Liver (tissue), 9 donors: ENCODE results near the gene ZEB1. TPM values are rescaled to one million over a fixed set of nuclear protein-coding genes. Genes with fewer than 3 reads are reported as not detected.

ENCODE experiments used
- DNase-seq: peaks from one replicate; pipeline ENCODE4 v3.0.0-alpha.2; 2017; ENCODE audit warnings: low spot score
- H3K27ac ChIP-seq, 2 donors: one replicate each; pipeline ENCODE4 v1.7.0; 2013; ENCODE audit warnings: inconsistent platforms in 2 of 2, low read length in 2 of 2, control low read depth in 1 of 2, low read depth in 1 of 2, mild to moderate bottlenecking in 1 of 2
- H3K27me3 ChIP-seq, 4 donors: one replicate each; pipeline versions ENCODE4 v1.6.1 to v1.7.0; 2013; ENCODE audit warnings: low read length in 3 of 4, inconsistent platforms in 1 of 4, mild to moderate bottlenecking in 1 of 4, moderate library complexity in 1 of 4; ENCODE audit not compliant: control insufficient read depth in 4 of 4, insufficient read depth in 4 of 4
- H3K36me3 ChIP-seq, 4 donors: one replicate each; pipeline versions ENCODE4 v1.6.1 to v1.7.0; 2013; ENCODE audit warnings: low read length in 3 of 4, mild to moderate bottlenecking in 3 of 4, low read depth in 1 of 4, moderate library complexity in 1 of 4; ENCODE audit not compliant: control insufficient read depth in 4 of 4, insufficient read depth in 3 of 4
- H3K4me1 ChIP-seq, 4 donors: one replicate each; pipeline versions ENCODE4 v1.6.1 to v1.7.0; 2013; ENCODE audit warnings: low read length in 3 of 4, mild to moderate bottlenecking in 3 of 4, moderate library complexity in 1 of 4; ENCODE audit not compliant: control insufficient read depth in 4 of 4, insufficient read depth in 4 of 4
- H3K4me3 ChIP-seq, 3 donors: one replicate each; pipeline versions ENCODE4 v1.6.1 to v1.7.0; 2013; ENCODE audit warnings: low read length in 3 of 3, control low read depth in 1 of 3, low read depth in 1 of 3, mild to moderate bottlenecking in 1 of 3
- H3K9ac ChIP-seq, 2 donors: one replicate each; pipeline ENCODE4 v1.7.0; 2013; ENCODE audit warnings: low read length in 2 of 2, mild to moderate bottlenecking in 2 of 2, moderate library complexity in 2 of 2, control low read depth in 1 of 2, low read depth in 1 of 2
- H3K9me3 ChIP-seq, 4 donors: one replicate each; pipeline versions ENCODE4 v1.6.1 to v1.7.0; 2013; ENCODE audit warnings: low read length in 3 of 4; ENCODE audit not compliant: control insufficient read depth in 4 of 4
- ATF3 ChIP-seq: IDR thresholded peaks from 2 replicates; pipeline ENCODE4 v1.6.1; 2016; ENCODE audit warnings: antibody characterized with exemption
- CTCF ChIP-seq: fragments of 150-350 bp; IDR thresholded peaks from 2 replicates; pipeline ENCODE4 v1.5.1; 2017; ENCODE audit warnings: improper control_type of control experiment, low read depth, low read length; ENCODE audit not compliant: missing input control
- EGR1 ChIP-seq, 2 donors: IDR thresholded peaks; 2 replicates each; pipeline ENCODE4 v1.6.1; 2016 to 2018; ENCODE audit warnings: antibody characterized with exemption in 2 of 2, low read depth in 2 of 2
- FOXA1 ChIP-seq: IDR thresholded peaks from 2 replicates; pipeline ENCODE4 v1.6.1; 2016; ENCODE audit warnings: antibody characterized with exemption
- FOXA2 ChIP-seq: IDR thresholded peaks from 2 replicates; pipeline ENCODE4 v1.6.1; 2016; ENCODE audit warnings: antibody characterized with exemption
- GABPA ChIP-seq, 2 donors: IDR thresholded peaks in 1 of 2; conservative IDR thresholded peaks in 1 of 2; 2 replicates each; pipeline ENCODE4 v1.6.1; 2016; ENCODE audit warnings: antibody characterized with exemption in 2 of 2, mild to moderate bottlenecking in 1 of 2, moderate library complexity in 1 of 2
- HNF4A ChIP-seq, 2 donors: conservative IDR thresholded peaks; 2 replicates each; pipeline ENCODE4 v1.6.1; 2016; ENCODE audit warnings: antibody characterized with exemption in 2 of 2, mild to moderate bottlenecking in 2 of 2
- HNF4G ChIP-seq: IDR thresholded peaks from 2 replicates; pipeline ENCODE4 v1.6.1; 2016; ENCODE audit warnings: antibody characterized with exemption
- JUND ChIP-seq, 2 donors: IDR thresholded peaks; 2 replicates each; pipeline ENCODE4 v1.6.1; 2016; ENCODE audit warnings: antibody characterized with exemption in 2 of 2
- MAX ChIP-seq: IDR thresholded peaks from 2 replicates; pipeline ENCODE4 v1.6.1; 2016; ENCODE audit warnings: antibody characterized with exemption
- NR2F2 ChIP-seq: IDR thresholded peaks from 2 replicates; pipeline ENCODE4 v1.6.1; 2016; ENCODE audit warnings: antibody characterized with exemption
- RAD21 ChIP-seq, 2 donors: IDR thresholded peaks; 2 replicates each; pipeline ENCODE4 v1.6.1; 2016; ENCODE audit warnings: antibody characterized with exemption in 2 of 2, mild to moderate bottlenecking in 2 of 2
- REST ChIP-seq: IDR thresholded peaks from 2 replicates; pipeline ENCODE4 v1.6.1; 2016; ENCODE audit warnings: antibody characterized with exemption, mild to moderate bottlenecking
- RXRA ChIP-seq, 2 donors: IDR thresholded peaks; 2 replicates each; pipeline ENCODE4 v1.6.1; 2017 to 2018; ENCODE audit warnings: antibody characterized with exemption in 2 of 2, mild to moderate bottlenecking in 1 of 2
- SP1 ChIP-seq: IDR thresholded peaks from 2 replicates; pipeline ENCODE4 v1.6.1; 2018; ENCODE audit warnings: antibody characterized with exemption, mild to moderate bottlenecking
- TAF1 ChIP-seq: conservative IDR thresholded peaks from 2 replicates; pipeline ENCODE4 v1.6.1; 2016; ENCODE audit warnings: antibody characterized with exemption, mild to moderate bottlenecking
- YY1 ChIP-seq: IDR thresholded peaks from 2 replicates; pipeline ENCODE4 v1.6.1; 2016; ENCODE audit warnings: antibody characterized with exemption, mild to moderate bottlenecking
- ZBTB33 ChIP-seq: IDR thresholded peaks from 2 replicates; pipeline ENCODE4 v1.6.1; 2016; ENCODE audit warnings: antibody characterized with exemption
- WGBS: extraction: QIAGEN DNeasy Blood & Tissue Kit; methylation state at CpG from one replicate; pipeline ENCODE4 v1.1.7; 2013; 5-methylcytosine and 5-hydroxymethylcytosine counted together
- polyA plus RNA-seq, 2 donors: library from polyadenylated mRNA; stranded (reverse) in 1 of 2; unstranded in 1 of 2; fragments of 200-250 nt in 1 of 2; fragments of >200 nt in 1 of 2; fragmentation: Nextera tagmentation in 1 of 2; extraction: Ambion mirVana in 1 of 2; gene quantifications; one replicate each; pipeline versions ENCODE4 v1.2.1 to v1.2.3, GENCODE V29; 2013 to 2015
- total RNA-seq, 2 donors: library from RNA; depleted of rRNA; stranded (reverse); fragments of >200 nt; gene quantifications; one replicate each; pipeline ENCODE4 v1.2.3, GENCODE V29; 2014
- donor health status: healthy.
- donor health status: healthy.
- donor health status: healthy.
- donor health status: healthy.
- donor health status: healthy.

The ZEB1 gene
- total and polyA plus RNA-seq, 4 donors, result 3.2 to 19.6 (median 6.5) TPM

GRCh38 chr10:31366703-31367102, 47.7 kb downstream of the ZEB1 start:
- H3K27ac ChIP-seq, result peak overlapping the region in 1 of 2 donors; percentile 7
- H3K4me1 ChIP-seq, result peaks cover 3 to 7% (median 5%) of the 10 kb centered on the region in 4 donors
- no peak overlapping the region for H3K4me3 ChIP-seq
- TF ChIP-seq CTCF, result no peak
- TF ChIP-seq HNF4G, result no peak
- no peak for TF ChIP-seq EGR1 (IDR thresholded peaks at IDR 0.05; ENCODE audit: low read depth in 2 of 2)
- TF ChIP-seq JUND (IDR thresholded peaks at IDR 0.05), result no peak
- TF ChIP-seq FOXA1, result no peak
- TF ChIP-seq ATF3, result no peak
- TF ChIP-seq HNF4A (conservative IDR thresholded peaks at IDR 0.05), result no peak
- TF ChIP-seq ZBTB33, result no peak
- TF ChIP-seq RAD21 (IDR thresholded peaks at IDR 0.05), result no peak
- TF ChIP-seq SP1, result no peak
- TF ChIP-seq MAX, result no peak
- TF ChIP-seq FOXA2, result no peak
- TF ChIP-seq REST, result peak; percentile 12
- TF ChIP-seq NR2F2, result no peak
- peak; percentile 65 to 77 for TF ChIP-seq RXRA (IDR thresholded peaks at IDR 0.05)
- no peak for TF ChIP-seq YY1
- no peak for TF ChIP-seq GABPA (IDR thresholded peaks at IDR 0.05 in 1 of 2, conservative IDR thresholded peaks at IDR 0.05 in 1 of 2)
- TF ChIP-seq TAF1, result no peak
- H3K27me3 ChIP-seq, result no peaks in the 10 kb centered on the region
- no peak overlapping the region for H3K9ac ChIP-seq
- peaks cover 0 to 2% (median under 1%) of the 10 kb centered on the region in 4 donors for H3K9me3 ChIP-seq
- 88% methylated on average over 4 of the region's 4 CpGs for WGBS
- no peaks in the 10 kb centered on the region for H3K36me3 ChIP-seq
- no peak for DNase-seq
